CD4-positive, alpha-beta T cell treated with Interleukin-17A for 4 hours (primary cell): Measurements from ENCODE around the gene PRR19.
"Not testable (repeated sequence)": the region's sequence is repeated elsewhere in the genome, so short reads cannot be mapped to it uniquely, and the experiment has no call there.

Experiments
- DNase-seq: peaks from one replicate; pipeline ENCODE4 v3.0.0-alpha.2; 2020; ENCODE audit warnings: mixed read lengths

Gene PRR19

GRCh38 chr19:42328106-42328505, 26.2 kb downstream of the PRR19 start:
- DNase-seq, result no peak

GRCh38 chr19:42328854-42329253, 26.9 kb downstream of the PRR19 start:
- DNase-seq, result no peak

- no peak for DNase-seq
Observed at GRCh38 chr19:42330241-42330711, 28.3 kb downstream of the PRR19 start.

DNA sequence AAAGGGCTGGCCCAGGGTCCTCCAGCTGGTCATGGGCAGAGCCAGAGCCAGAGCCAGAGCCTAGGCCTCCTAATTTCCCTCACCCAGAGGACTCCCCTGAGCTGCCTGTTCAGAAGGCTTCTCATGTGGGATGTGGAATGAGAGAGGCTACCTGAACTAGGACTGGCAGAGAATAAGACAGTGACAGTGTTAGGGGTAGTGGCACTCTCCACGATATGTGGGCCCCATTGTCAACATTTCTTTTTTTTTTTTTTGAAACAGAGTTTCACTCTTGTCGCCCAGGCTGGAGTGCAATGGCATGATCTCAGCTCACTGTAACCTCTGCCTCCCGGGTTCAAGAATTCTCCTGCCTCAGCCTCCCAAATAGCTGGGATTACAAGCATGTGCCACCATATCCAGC, 29.4 kb downstream of the PRR19 start:
- not testable (repeated sequence) for DNase-seq

- no peak for DNase-seq
Observed at GRCh38 chr19:42332059-42332458, 30.1 kb downstream of the PRR19 start.

DNA sequence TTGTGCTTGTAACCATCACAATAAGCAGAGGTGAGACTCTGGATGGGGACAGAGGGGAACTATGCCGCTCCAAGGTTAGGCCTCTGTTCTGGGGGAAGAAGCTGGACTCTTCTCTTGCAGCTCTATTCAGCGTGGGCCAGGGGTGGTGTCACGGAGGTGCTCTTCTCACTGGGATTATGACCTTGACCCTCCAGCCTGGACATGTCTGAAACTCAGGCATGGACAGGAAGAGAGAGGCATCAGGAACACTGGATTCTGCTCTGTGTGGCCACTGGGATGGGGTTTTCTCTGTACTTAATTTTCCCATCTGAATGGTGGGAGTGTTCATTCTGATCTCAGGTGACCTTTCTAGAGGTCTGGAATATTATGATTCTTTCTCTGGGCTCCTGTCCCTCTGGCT, 31.1 kb downstream of the PRR19 start:
- DNase-seq, result no peak

DNA sequence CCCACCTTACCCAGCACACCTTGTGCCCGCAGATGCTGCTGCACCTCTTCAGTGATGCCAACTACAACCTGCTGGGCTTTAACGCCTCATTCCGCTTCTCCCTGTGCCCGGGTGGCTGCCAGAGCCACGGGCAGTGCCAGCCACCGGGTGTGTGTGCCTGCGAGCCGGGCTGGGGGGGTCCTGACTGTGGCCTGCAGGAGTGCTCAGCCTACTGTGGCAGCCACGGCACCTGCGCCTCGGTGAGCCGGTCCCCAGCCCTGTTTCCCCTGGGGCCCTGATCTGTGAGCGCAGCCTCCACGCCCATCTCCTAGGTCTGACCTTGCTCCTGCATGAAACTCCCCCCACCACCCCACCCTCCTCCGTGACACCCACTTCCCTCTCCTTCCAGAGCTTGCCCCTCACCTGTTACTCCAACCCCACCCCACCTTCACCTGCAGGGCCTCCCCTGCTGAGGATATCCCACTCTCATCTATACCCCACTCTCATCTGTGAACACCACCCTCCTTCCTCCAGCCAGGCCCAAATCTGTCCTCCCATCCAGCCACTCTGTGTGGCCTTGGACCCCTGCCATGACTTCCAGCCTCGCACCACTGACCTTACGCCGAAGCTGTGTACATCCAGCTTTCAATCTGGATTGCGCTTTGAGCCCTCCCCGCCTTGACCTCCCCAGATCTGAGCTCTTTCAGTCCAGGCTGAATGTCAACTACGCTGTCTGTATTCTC, 32.2 kb downstream of the PRR19 start:
- DNase-seq, result no peak

DNA sequence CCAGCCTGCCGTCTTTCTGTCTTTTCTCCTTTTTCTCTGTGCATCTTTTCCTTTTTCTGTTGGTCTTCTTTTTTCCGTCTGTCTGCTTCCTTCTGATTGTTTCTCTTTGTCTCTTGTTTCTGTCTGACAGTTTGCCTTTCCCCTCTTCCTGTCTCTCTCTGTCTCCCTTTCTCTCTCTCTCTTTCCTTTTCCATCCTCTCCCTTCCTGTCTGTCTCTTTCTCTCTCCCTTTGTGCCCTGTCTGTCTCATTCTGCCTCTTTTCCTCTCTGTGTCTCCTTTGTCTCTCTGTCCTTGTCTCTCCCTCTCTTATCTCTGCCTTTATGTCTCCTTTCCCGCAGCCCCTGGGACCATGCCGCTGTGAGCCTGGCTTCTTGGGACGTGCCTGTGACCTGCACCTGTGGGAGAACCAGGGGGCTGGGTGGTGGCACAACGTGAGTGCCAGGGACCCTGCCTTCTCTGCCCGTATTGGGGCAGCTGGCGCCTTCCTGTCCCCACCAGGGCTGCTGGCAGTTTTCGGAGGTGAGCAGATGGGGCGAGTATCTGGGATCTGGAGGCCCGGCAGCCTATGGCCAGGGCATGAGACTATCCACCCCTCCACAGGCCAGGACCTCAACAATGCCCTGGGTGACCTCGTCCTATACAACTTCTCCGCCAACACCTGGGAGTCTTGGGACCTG, 32.9 kb downstream of the PRR19 start:
- no peak for DNase-seq

GRCh38 chr19:42335374-42335936, 33.5 kb downstream of the PRR19 start:
- no peak for DNase-seq

GRCh38 chr19:42335971-42336370, 34.0 kb downstream of the PRR19 start:
- DNase-seq, result no peak

DNA sequence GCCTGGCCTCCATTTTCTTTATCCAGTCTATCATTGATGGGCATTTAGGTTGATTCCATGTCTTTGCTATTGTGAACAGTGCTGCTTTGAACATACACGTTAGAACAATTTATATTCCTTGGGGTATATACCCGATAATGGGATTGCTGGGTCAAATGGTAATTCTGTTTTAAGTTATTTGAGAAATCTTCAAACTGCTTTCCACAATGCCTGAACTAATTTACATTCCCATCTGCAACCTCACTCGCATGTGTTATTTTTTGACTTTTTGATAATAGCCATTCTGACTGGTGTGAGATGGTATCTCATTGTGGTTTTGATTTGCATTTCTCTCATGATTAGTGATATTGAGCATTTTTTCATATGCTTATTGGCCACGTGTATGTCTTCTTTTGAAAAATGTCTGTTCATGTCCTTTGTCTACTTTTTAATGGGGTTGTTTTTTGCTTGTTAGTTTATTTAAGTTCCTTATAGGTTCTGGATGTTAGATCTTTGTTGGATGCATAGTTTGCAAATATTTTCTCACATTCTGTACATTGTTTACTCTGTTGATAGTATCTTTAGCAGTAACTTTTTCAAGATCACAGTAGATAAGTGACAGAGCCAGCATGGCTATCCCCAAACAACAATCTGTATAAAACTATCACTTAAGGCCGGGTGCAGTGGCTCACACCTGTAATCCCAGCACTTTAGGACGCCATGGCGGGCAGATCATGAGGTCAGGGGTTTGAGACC, 37.4 kb downstream of the PRR19 start:
- DNase-seq, result not testable (repeated sequence)

DNA sequence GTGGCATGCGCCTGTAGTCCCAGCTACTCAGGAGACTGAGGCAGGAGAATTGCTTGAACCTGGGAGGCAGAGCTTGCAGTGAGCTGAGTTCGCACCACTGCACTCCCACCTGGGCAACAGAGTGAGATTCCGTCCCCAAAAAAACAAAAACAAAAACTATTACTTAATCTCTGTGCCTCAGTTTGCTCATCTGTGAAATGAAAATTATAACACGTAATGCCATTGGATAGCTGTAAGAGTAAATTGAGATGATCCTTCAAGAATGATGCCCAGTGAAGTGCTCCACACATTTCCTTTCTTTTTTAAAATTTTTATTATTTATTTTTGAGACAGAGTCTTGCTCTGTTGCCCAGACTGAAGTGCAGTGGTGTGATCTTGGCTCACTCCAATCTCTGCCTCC, 38.0 kb downstream of the PRR19 start:
- DNase-seq, result not testable (repeated sequence)

DNA sequence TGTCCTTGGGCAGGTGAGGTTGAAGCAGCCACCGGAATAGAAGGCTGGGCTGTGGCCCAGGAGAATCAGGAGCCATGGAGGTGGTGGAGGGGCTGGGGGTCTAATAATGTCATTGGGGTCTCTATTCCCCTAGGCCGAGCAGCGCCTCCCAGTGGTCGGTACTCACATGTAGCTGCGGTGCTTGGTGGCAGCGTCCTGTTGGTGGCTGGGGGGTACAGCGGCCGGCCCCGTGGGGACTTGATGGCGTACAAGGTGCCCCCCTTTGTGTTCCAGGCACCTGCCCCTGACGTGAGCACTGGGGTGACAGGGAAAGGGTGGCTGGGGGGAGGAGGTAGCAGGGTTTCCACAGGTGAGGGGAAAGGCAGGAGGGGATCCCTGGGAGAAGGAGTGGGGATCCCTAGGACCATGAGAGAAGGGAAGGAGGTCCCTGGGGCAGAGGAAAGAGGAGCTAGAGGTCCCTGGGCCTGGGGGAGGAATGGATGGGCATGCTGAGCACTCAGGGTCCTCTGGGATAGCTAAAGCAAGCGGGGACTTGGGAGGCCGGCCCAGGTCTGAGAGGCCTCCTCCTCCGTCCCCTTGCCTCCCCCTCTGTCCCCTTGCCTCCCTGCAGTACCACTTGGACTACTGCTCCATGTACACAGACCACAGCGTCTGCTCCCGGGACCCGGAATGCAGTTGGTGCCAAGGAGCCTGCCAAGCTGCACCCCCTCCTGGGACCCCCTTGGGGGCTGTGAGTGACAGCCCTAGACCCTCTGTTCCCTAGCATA, 41.6 kb downstream of the PRR19 start:
- DNase-seq, result no peak

- no peak for DNase-seq
Observed at GRCh38 chr19:42344336-42344893, 42.5 kb downstream of the PRR19 start.

DNA sequence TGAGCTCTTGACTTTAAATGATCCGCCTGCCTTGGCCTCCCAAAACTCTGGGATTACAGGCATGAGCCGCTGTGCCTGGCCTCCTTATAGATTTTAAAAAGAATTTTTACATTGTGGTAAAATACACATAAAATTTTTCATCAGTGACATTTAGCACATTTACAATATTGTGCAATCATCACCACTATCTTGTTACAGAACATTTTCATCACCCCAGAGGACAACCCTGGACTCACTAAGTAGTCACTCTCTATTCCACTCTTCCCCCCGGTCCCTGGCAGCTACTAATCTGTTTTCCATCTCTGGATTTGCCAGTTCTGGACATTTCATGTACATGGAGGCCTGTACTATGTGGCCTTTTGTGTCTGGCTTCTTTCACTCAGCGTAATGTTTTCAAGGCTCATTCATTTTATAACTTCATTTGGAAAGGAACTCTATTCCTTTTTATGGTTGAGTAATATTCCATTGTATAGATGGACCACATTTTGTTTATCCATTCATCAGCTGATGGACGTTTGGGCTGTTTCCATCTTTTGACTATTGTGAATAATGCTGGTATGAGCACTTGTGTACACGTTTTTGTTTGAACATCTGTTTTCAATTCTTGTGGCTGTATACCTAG, 43.4 kb downstream of the PRR19 start:
- DNase-seq, result no peak

DNA sequence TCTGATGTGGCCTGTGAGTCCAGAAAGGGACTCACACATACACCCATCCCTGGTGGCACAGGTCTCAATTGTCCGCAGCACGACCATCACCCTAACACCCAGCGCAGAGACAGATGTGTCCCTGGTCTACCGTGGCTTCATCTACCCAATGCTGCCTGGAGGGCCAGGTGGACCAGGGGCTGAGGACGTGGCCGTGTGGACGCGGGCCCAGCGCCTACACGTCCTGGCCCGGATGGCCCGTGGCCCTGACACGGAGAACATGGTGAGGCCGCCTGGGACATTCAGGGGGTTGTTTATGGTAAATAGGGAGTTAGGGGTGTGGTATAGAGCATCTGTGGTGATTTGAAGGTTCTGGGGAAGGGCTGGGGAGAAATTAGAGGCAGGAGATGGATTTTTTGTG, 46.3 kb downstream of the PRR19 start:
- DNase-seq, result no peak

DNA sequence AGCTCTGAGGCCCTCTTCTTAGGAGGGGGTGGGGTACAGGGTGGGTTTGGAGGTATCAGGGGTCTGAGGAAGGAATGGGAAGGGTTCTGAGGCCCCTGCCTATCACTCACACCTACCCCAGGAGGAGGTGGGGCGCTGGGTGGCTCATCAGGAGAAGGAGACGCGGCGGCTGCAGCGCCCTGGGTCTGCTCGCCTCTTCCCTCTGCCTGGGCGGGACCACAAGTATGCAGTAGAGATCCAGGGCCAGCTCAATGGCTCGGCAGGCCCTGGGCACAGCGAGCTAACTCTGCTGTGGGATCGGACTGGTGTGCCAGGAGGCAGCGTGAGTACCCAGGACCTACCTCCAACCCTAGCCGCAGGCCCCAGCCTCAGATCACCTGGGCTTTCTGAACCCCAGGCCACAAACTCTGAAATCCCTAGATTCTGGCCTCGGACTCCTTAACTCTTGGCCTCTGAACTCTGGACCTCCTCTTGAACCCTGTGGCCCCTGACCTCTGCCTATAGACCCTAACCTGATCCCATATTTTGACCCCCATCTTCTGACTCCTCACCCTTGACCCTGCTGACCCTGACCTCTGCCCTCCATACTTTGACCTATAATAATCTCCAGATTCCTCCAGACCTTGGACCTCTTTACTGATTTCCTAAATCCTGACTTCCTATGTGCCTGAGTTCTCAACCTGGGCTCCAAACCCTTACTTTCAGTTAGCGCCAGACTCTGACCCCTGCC, 47.6 kb downstream of the PRR19 start:
- DNase-seq, result no peak

DNA sequence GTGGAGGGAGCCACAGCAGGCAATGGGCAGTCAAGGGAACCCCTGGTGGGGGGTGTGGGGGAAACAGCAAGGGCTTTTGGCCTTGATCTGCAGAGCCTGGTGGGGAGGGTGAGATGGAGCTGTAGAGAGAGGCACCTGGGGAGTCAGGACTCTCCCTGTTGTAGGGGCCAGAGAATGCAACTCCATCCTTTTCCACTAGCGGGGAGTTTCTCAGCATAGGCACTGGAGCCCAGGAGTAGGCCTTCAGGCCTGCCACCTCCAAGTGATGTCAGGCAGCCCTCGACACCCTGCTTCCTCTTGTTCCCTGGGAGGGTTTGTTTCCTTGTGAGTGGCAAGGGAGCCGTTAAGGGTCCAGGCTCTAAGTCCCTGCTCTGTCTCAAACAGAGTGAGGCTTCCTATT, 48.5 kb downstream of the PRR19 start:
- DNase-seq, result no peak

- no peak for DNase-seq
Observed at GRCh38 chr19:42351079-42351735, 49.3 kb downstream of the PRR19 start.
